HepG2 (cell line): ENCODE measurements around the gene C6orf136. TPM values are rescaled to one million over a fixed set of nuclear protein-coding genes. Genes with fewer than 3 reads are reported as not detected.
A peak's percentile ranks its signal among the peaks of the same experiment; 100 is the strongest.

Experiments used
- CCDC6 ChIP-seq: sonication (generic); formaldehyde crosslinking; IDR thresholded peaks from 2 replicates; pipeline ENCODE4 v1.8.1; 2022; ENCODE audit warnings: mild to moderate bottlenecking, missing genetic modification reagents, moderate library complexity
- FIP1L1 ChIP-seq: fragments of 200-400 bp; formaldehyde crosslinking; IDR thresholded peaks from 2 replicates; pipeline ENCODE4 v1.6.1; 2018; ENCODE audit warnings: low read depth, mild to moderate bottlenecking, low read length, moderate library complexity, borderline replicate concordance; ENCODE audit not compliant: insufficient read depth
- GATAD2A ChIP-seq: IDR thresholded peaks from 2 replicates; pipeline ENCODE4 v1.6.1; 2016
- HOXD1 ChIP-seq: sonication (generic); formaldehyde crosslinking; IDR thresholded peaks from 2 replicates; pipeline ENCODE4 v1.5.0; 2020; ENCODE audit warnings: missing genetic modification reagents
- MAF1 ChIP-seq: sonication (generic); formaldehyde crosslinking; IDR thresholded peaks from 2 replicates; pipeline ENCODE4 v1.5.0; 2020; ENCODE audit warnings: missing genetic modification reagents, borderline replicate concordance
- SNAPC4 ChIP-seq: sonication (generic); formaldehyde crosslinking; IDR thresholded peaks from 2 replicates; pipeline ENCODE4 v1.4.0; 2020; ENCODE audit warnings: mild to moderate bottlenecking, missing genetic modification reagents
- SOX13 ChIP-seq, 3 experiments: fragments of 450-650 bp in 1 of 3; sonication (generic) in 1 of 3; formaldehyde crosslinking in 1 of 3; IDR thresholded peaks in 2 of 3; conservative IDR thresholded peaks in 1 of 3; 2 replicates each; pipeline versions ENCODE4 v1.5.0 to v1.6.1; 2016 to 2020; ENCODE audit warnings: antibody characterized with exemption in 1 of 3, mild to moderate bottlenecking in 1 of 3, missing compliant biosample characterization in 1 of 3, missing genetic modification reagents in 1 of 3, moderate library complexity in 1 of 3
- SRSF9 ChIP-seq: fragments of 200-400 bp; formaldehyde crosslinking; IDR thresholded peaks from 2 replicates; pipeline ENCODE4 v1.6.1; 2018; ENCODE audit warnings: borderline replicate concordance, mild to moderate bottlenecking, low read depth, low read length; ENCODE audit not compliant: insufficient read depth, poor library complexity, severe bottlenecking
- TFAP4 ChIP-seq: sonication (generic); IDR thresholded peaks from 2 replicates; pipeline ENCODE4 v1.6.1; 2016; ENCODE audit warnings: low read depth, borderline replicate concordance
- ZFP1 ChIP-seq: IDR thresholded peaks from 2 replicates; pipeline ENCODE4 v1.6.1; 2016
- ZNF17 ChIP-seq: sonication (generic); formaldehyde crosslinking; IDR thresholded peaks from 2 replicates; pipeline ENCODE4 v1.5.0; 2020; ENCODE audit warnings: mild to moderate bottlenecking, missing genetic modification reagents
- ZNF350 ChIP-seq: sonication (generic); formaldehyde crosslinking; IDR thresholded peaks from 2 replicates; pipeline ENCODE4 v1.4.0; 2020; ENCODE audit warnings: mild to moderate bottlenecking, low read depth, missing genetic modification reagents, borderline replicate concordance
- polyA plus RNA-seq, 8 experiments: library from polyadenylated mRNA; depleted of rRNA in 3 of 8; stranded (reverse) in 7 of 8; unstranded in 1 of 8; fragments of >200 nt; fragmentation: Illumina TruSeq in 4 of 8; extraction: Trizol in 4 of 8; gene quantifications; 2 replicates each; pipeline versions ENCODE4 v1.2.1 to v1.2.3, GENCODE V29; 2011 to 2016; ENCODE audit warnings: low read depth in 4 of 8, missing spikeins in 1 of 8, mixed read lengths in 1 of 8; ENCODE audit not compliant: insufficient read depth in 1 of 8
- total RNA-seq, 5 experiments: library from RNA; depleted of rRNA; stranded (reverse); fragments of >200 nt; fragmentation: Illumina TruSeq; extraction: Trizol; gene quantifications; 2 replicates each; pipeline ENCODE4 v1.2.3, GENCODE V29; 2016; ENCODE audit warnings: low read depth in 1 of 5
- TF ChIP-seq, protein P1 (sequence below): sonication (generic); formaldehyde crosslinking; IDR thresholded peaks from 2 replicates; pipeline ENCODE4 v1.8.1; 2022; ENCODE audit warnings: low read depth, mild to moderate bottlenecking, missing genetic modification reagents
- TF ChIP-seq, protein P2 (sequence below): IDR thresholded peaks from 2 replicates; pipeline ENCODE4 v1.6.1; 2016; ENCODE audit warnings: mild to moderate bottlenecking
- TF ChIP-seq, protein P3 (sequence below): sonication (generic); formaldehyde crosslinking; IDR thresholded peaks from 2 replicates; pipeline ENCODE4 v1.8.0; 2022; ENCODE audit warnings: missing genetic modification reagents, mild to moderate bottlenecking, inconsistent platforms, borderline replicate concordance

The C6orf136 gene
- total and polyA plus RNA-seq, 2 of the 13 experiments (the other 11 are each of a cell fraction or from before 2014, with no cell fraction given), result 12.0 to 26.2 TPM

- TF ChIP-seq SNAPC4 (CRISPR knock-in tag), result 0 out of 2 replicates have a peak, but pooled peaks have one; percentile 13
- no peak for TF ChIP-seq HOXD1 (CRISPR knock-in tag)
- TF ChIP-seq SRSF9, result peak; percentile 84
- 0 out of 2 replicates have a peak, but pooled peaks have one; percentile 52 for TF ChIP-seq FIP1L1
- TF ChIP-seq CCDC6 (CRISPR knock-in tag), result peak; percentile 66
- no peak; the same call in 1 of the 2 replicates for TF ChIP-seq SOX13 (IDR thresholded peaks at IDR 0.05)
- TF ChIP-seq SOX13 (CRISPR knock-in tag; conservative IDR thresholded peaks at IDR 0.05 in 1 of 2, IDR thresholded peaks at IDR 0.05 in 1 of 2), result peak in 1 of 2 experiments; percentile 61; a peak in 1 of 4 replicates
- TF ChIP-seq ZFP1 (CRISPR knock-in tag), result peak; percentile 32; the same call in 1 of the 2 replicates
- no peak for TF ChIP-seq ZNF350
- TF ChIP-seq, protein P1, sequence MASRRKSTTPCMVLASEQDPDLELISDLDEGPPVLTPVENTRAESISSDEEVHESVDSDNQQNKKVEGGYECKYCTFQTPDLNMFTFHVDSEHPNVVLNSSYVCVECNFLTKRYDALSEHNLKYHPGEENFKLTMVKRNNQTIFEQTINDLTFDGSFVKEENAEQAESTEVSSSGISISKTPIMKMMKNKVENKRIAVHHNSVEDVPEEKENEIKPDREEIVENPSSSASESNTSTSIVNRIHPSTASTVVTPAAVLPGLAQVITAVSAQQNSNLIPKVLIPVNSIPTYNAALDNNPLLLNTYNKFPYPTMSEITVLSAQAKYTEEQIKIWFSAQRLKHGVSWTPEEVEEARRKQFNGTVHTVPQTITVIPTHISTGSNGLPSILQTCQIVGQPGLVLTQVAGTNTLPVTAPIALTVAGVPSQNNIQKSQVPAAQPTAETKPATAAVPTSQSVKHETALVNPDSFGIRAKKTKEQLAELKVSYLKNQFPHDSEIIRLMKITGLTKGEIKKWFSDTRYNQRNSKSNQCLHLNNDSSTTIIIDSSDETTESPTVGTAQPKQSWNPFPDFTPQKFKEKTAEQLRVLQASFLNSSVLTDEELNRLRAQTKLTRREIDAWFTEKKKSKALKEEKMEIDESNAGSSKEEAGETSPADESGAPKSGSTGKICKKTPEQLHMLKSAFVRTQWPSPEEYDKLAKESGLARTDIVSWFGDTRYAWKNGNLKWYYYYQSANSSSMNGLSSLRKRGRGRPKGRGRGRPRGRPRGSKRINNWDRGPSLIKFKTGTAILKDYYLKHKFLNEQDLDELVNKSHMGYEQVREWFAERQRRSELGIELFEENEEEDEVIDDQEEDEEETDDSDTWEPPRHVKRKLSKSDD, result peak; percentile 37; the same call in 1 of the 2 replicates
- TF ChIP-seq ZNF17 (CRISPR knock-in tag), result 0 out of 2 replicates have a peak, but pooled peaks have one; percentile 25
- TF ChIP-seq, protein P2, sequence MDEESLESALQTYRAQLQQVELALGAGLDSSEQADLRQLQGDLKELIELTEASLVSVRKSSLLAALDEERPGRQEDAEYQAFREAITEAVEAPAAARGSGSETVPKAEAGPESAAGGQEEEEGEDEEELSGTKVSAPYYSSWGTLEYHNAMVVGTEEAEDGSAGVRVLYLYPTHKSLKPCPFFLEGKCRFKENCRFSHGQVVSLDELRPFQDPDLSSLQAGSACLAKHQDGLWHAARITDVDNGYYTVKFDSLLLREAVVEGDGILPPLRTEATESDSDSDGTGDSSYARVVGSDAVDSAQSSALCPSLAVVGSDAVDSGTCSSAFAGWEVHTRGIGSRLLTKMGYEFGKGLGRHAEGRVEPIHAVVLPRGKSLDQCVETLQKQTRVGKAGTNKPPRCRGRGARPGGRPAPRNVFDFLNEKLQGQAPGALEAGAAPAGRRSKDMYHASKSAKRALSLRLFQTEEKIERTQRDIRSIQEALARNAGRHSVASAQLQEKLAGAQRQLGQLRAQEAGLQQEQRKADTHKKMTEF (CRISPR knock-in tag), result peak; percentile 16; the same call in 1 of the 2 replicates
- TF ChIP-seq, protein P3, sequence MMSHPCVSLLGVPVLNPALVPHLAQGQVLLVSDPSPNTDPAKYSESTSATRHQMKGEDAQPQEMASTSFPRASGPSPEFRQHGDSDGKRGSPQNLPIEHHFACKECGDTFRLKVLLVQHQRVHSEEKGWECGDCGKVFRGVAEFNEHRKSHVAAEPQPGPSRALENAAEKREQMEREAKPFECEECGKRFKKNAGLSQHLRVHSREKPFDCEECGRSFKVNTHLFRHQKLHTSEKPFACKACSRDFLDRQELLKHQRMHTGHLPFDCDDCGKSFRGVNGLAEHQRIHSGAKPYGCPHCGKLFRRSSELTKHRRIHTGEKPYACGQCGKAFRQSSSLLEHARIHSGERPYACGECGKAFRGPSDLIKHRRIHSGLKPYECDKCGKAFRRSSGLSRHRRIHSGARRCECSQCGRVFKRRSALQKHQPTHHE, result 0 out of 2 replicates have a peak, but pooled peaks have one; percentile 39
- no peak for TF ChIP-seq TFAP4
- peak; percentile 3; the same call in 1 of the 2 replicates for TF ChIP-seq GATAD2A (CRISPR knock-in tag)
- 0 out of 2 replicates have a peak, but pooled peaks have one; percentile 21 for TF ChIP-seq MAF1 (CRISPR knock-in tag)
These were observed 31.5 kb upstream of the C6orf136 start (continued) for GRCh38 chr6:30615219-30615957.
